ENCODE results near the gene PC. TPM values are rescaled to one million over a fixed set of nuclear protein-coding genes. Genes with fewer than 3 reads are reported as not detected.
A peak's percentile ranks its signal among the peaks of the same experiment; 100 is the strongest.

The PC gene
- total and polyA plus RNA-seq, 9 of the 15 experiments (the other 6 are each of a cell fraction or from before 2014, with no cell fraction given): 0.94 to 38.0 (median 8.7) TPM

DNA sequence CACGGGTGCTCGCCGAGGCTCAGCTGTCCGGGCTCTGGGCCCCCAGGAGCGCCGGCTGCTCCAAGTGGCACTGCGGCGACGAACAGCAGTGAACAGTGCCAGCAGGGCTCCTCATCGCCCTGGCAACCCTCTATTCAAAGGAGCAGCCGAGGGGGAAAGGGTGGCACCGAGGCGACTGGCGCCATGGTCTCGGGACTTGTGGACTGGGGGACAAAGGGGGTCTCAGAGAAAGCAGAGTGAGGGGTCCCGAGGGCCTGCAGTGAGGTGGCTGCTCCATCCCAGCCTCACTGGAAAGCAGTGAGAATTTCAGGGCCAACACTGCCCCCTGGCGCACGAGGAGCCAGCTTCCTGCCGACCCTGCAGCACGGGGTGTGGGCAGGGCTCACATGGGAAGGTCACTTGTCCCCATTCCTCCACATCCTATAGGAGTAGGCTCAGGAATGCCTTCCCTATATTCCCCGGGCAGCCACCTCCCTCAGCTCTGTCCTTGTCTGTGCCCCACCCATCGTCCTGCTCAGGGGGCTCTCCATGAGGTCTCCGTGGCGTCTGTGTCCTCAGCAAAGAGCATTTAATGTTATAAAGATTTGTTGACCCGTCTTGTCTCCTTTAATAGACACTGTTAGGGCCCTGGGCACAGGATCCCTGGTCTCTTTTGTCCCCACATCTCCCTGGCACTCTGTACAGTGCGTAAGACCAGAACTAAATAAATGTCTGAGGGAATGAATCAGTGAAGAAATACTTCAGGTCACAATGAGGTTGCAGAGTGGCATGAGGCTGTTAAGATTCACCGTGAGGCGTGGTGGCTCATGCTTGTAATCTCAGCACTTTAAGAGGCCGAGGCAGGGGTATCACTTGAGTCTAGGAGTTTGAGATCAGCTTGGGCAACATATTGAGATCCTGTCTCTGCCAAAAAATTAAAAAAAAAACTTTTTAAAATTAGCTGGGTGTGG, 74.9 kb downstream of the PC start (continued):
- TF ChIP-seq, protein P1, sequence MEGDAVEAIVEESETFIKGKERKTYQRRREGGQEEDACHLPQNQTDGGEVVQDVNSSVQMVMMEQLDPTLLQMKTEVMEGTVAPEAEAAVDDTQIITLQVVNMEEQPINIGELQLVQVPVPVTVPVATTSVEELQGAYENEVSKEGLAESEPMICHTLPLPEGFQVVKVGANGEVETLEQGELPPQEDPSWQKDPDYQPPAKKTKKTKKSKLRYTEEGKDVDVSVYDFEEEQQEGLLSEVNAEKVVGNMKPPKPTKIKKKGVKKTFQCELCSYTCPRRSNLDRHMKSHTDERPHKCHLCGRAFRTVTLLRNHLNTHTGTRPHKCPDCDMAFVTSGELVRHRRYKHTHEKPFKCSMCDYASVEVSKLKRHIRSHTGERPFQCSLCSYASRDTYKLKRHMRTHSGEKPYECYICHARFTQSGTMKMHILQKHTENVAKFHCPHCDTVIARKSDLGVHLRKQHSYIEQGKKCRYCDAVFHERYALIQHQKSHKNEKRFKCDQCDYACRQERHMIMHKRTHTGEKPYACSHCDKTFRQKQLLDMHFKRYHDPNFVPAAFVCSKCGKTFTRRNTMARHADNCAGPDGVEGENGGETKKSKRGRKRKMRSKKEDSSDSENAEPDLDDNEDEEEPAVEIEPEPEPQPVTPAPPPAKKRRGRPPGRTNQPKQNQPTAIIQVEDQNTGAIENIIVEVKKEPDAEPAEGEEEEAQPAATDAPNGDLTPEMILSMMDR (IDR thresholded peaks at IDR 0.05 in 2 of 3, conservative IDR thresholded peaks at IDR 0.05 in 1 of 3; ENCODE audit: insufficient read depth in 2 of 3, low read depth in 1 of 3, low read length in 3 of 3): peak; percentile 75 to 83 (median 77)
- TF ChIP-seq POLR2G (IDR thresholded peaks at IDR 0.05; ENCODE audit: low read depth, low read length) (0 out of 2 replicates have a peak, but pooled peaks have one; percentile 15), MEIS2 (IDR thresholded peaks at IDR 0.05; ENCODE audit: partially characterized antibody) (no peak), ZBTB7A (IDR thresholded peaks at IDR 0.05; ENCODE audit: borderline replicate concordance, control insufficient read depth, low read depth, low read length) (peak; percentile 76), ARID4B (CRISPR knock-in tag; IDR thresholded peaks at IDR 0.05) (no peak), ZNF511 (CRISPR knock-in tag; IDR thresholded peaks at IDR 0.05) (peak; percentile 52; the same call in 1 of the 2 replicates), RCOR1 (IDR thresholded peaks at IDR 0.05; ENCODE audit: borderline replicate concordance in 1 of 2, low read depth in 2 of 2, low read length in 2 of 2) (peak in 1 of 2 experiments; percentile 44; a peak in 1 of 4 replicates), ETV1 (tag; conservative IDR thresholded peaks at IDR 0.05; ENCODE audit: low read depth) (peak; percentile 48), ZFP1 (CRISPR knock-in tag; IDR thresholded peaks at IDR 0.05) (no peak), MNT (conservative IDR thresholded peaks at IDR 0.05) (0 out of 4 replicates have a peak, but pooled peaks of 1 of the 2 experiments have one; percentile 29), ETV5 (CRISPR knock-in tag; IDR thresholded peaks at IDR 0.05; ENCODE audit: low read depth) (0 out of 2 replicates have a peak, but pooled peaks have one; percentile 45), CREBBP (IDR thresholded peaks at IDR 0.05; ENCODE audit: low read depth, low read length) (no peak), SIRT6 (IDR thresholded peaks at IDR 0.05; ENCODE audit: low read depth, low read length) (no peak)
- TF ChIP-seq, protein P2, sequence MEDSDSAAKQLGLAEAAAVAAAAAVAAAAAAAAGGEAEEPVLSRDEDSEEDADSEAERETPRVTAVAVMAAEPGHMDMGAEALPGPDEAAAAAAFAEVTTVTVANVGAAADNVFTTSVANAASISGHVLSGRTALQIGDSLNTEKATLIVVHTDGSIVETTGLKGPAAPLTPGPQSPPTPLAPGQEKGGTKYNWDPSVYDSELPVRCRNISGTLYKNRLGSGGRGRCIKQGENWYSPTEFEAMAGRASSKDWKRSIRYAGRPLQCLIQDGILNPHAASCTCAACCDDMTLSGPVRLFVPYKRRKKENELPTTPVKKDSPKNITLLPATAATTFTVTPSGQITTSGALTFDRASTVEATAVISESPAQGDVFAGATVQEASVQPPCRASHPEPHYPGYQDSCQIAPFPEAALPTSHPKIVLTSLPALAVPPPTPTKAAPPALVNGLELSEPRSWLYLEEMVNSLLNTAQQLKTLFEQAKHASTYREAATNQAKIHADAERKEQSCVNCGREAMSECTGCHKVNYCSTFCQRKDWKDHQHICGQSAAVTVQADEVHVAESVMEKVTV (CRISPR knock-in tag; IDR thresholded peaks at IDR 0.05): 0 out of 2 replicates have a peak, but pooled peaks have one; percentile 44
